Transverse colon (tissue), 4 donors: ENCODE measurements around the gene OLFM3.

ENCODE experiments used
- EP300 ChIP-seq: sonication (generic); formaldehyde crosslinking; IDR thresholded peaks from one replicate; pipeline ENCODE4 v1.6.1; 2017; ENCODE audit warnings: antibody characterized with exemption, low read depth
- POLR2A ChIP-seq: fragments of 450-650 bp; IDR thresholded peaks from one replicate; pipeline ENCODE4 v1.6.1; 2016; ENCODE audit warnings: antibody characterized with exemption, mild to moderate bottlenecking, moderate library complexity
- POLR2AphosphoS5 ChIP-seq, 3 donors: sonication (generic); formaldehyde crosslinking; IDR thresholded peaks; one replicate each; pipeline ENCODE4 v1.6.1; 2016; ENCODE audit warnings: antibody characterized with exemption in 3 of 3
- TF ChIP-seq, protein P1 (sequence below), 5 experiments: fragments of 200-600 bp in 3 of 5; fragments of 450-650 bp in 2 of 5; sonication (generic) in 3 of 5; IDR thresholded peaks; 1 replicate in 2 of 5; 2 replicates in 3 of 5; pipeline ENCODE4 v1.5.1; 2016 to 2017; ENCODE audit warnings: antibody characterized with exemption in 5 of 5, inconsistent platforms in 3 of 5, mild to moderate bottlenecking in 2 of 5, moderate library complexity in 1 of 5

DNA sequence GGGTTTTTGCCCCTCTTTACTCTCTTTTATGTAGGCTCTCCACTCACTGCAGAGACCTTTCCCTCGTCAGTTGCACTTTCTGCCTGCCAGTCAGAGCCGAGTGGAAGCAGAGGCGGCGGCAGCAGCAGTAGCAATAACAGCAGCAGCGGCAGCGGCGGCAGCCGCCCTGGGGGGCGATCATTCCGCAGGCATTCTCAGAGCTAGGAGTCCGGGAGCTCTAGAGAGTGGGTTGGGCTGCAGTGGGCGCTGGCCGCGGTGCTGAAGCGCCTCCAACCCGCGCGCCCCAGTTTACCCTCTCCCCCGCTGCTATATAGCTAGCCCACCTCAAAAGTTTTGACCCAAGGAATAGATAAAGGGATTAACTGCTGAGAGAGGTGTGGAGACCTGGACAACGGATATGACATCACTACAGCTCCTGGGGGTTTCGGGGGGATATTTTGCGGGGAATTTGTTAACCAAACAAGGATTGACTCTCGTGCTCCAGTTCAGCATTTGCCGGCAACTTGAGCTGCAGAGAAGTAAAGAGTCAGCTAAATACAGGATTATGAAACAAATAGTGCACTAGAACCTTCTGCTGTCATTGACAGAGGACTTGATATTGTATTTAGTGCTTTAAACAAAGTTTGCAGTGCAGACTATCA is at the start of gene OLFM3:
- no peak for TF ChIP-seq EP300
- TF ChIP-seq, protein P1, sequence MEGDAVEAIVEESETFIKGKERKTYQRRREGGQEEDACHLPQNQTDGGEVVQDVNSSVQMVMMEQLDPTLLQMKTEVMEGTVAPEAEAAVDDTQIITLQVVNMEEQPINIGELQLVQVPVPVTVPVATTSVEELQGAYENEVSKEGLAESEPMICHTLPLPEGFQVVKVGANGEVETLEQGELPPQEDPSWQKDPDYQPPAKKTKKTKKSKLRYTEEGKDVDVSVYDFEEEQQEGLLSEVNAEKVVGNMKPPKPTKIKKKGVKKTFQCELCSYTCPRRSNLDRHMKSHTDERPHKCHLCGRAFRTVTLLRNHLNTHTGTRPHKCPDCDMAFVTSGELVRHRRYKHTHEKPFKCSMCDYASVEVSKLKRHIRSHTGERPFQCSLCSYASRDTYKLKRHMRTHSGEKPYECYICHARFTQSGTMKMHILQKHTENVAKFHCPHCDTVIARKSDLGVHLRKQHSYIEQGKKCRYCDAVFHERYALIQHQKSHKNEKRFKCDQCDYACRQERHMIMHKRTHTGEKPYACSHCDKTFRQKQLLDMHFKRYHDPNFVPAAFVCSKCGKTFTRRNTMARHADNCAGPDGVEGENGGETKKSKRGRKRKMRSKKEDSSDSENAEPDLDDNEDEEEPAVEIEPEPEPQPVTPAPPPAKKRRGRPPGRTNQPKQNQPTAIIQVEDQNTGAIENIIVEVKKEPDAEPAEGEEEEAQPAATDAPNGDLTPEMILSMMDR (IDR thresholded peaks at IDR 0.05) = no peak
- TF ChIP-seq POLR2A = no peak
- TF ChIP-seq POLR2AphosphoS5 (IDR thresholded peaks at IDR 0.05) = no peak
